Measurements from ENCODE around the gene SUCLG1.

The SUCLG1 gene

GRCh38 chr2:84386336-84387040 lies 72.6 kb downstream of the SUCLG1 start:
- no peaks in the 10 kb centered on the region for H3K36me3 ChIP-seq (ENCODE audit: control insufficient read depth, insufficient read depth, low read length)
- peaks cover 7% of the 10 kb centered on the region for H3K9me3 ChIP-seq (ENCODE audit: control insufficient read depth, low read length)
- no peak overlapping the region for H3K27ac ChIP-seq (ENCODE audit: low read depth, low read length, severe bottlenecking)
- 50 to 65% methylated on average over 5 of the region's 7 CpGs for WGBS, 2 experiments (ENCODE audit: insufficient coverage in 2 of 2)
- no peak overlapping the region for H3K4me3 ChIP-seq (ENCODE audit: extremely low read depth, insufficient read depth, low read length, poor library complexity, severe bottlenecking)
- H3K4me1 ChIP-seq (ENCODE audit: control insufficient read depth, insufficient read depth, low read length, poor library complexity, severe bottlenecking), result peaks cover 5% of the 10 kb centered on the region

- Histone ChIP-seq H3K4me1 (ENCODE audit: control insufficient read depth, insufficient read depth, low read length, poor library complexity, severe bottlenecking) (peaks cover 5% of the 10 kb centered on the region), H3K9me3 (ENCODE audit: control insufficient read depth, low read length) (peaks cover 7% of the 10 kb centered on the region), H3K4me3 (ENCODE audit: extremely low read depth, insufficient read depth, low read length, poor library complexity, severe bottlenecking) (no peak overlapping the region), H3K27ac (ENCODE audit: low read depth, low read length, severe bottlenecking) (no peak overlapping the region), H3K36me3 (ENCODE audit: control insufficient read depth, insufficient read depth, low read length) (no peaks in the 10 kb centered on the region)
- WGBS, 2 experiments (ENCODE audit: insufficient coverage in 2 of 2), result no CpG with 5 or more reads among the region's 2 CpGs
These were observed 75.8 kb downstream of the SUCLG1 start for GRCh38 chr2:84383271-84383670.

DNA sequence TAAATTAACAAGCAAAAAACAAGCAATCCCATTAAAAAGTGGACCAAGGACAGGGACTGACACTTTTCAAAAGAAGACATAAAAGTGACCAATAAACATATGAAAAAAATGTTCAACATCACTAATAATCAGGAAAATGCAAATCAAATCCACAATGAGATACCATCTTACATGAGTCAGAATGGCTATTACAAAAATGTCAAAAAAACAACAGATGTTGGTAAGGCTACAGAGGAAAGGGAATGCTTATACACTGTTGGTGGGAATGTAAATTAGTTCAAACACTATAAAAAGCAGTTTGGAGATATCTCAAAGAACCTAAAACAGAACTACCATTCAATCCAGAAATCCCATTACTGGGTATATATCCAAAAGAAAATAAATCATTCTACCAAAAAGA lies 78.2 kb downstream of the SUCLG1 start:
- no peaks in the 10 kb centered on the region for H3K4me1 ChIP-seq (ENCODE audit: control insufficient read depth, insufficient read depth, low read length, poor library complexity, severe bottlenecking)
- no peaks in the 10 kb centered on the region for H3K36me3 ChIP-seq (ENCODE audit: control insufficient read depth, insufficient read depth, low read length)
- no peak overlapping the region for H3K4me3 ChIP-seq (ENCODE audit: extremely low read depth, insufficient read depth, low read length, poor library complexity, severe bottlenecking)

DNA sequence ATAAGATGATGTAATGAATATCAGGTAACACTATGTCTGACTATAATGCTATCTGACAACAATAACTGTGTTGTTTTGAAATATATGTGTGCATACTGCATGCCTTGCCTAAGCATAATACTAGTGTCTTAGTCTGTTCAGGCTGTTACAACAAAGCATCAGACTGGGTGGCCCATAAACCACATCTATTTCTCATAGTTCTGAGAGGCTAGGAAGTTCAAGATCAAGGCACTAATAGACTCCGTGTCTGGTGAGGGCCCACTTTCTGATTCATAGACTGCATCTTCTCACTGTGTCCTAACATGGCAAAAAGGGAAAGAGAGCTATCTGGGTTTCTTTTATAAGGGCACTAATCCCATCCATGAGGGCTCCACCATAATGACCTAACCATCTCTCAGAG lies 80.1 kb downstream of the SUCLG1 start:
- H3K27ac ChIP-seq (ENCODE audit: low read depth, low read length, severe bottlenecking), result no peak overlapping the region
- no peaks in the 10 kb centered on the region for H3K4me1 ChIP-seq (ENCODE audit: control insufficient read depth, insufficient read depth, low read length, poor library complexity, severe bottlenecking)
- H3K36me3 ChIP-seq (ENCODE audit: control insufficient read depth, insufficient read depth, low read length), result no peaks in the 10 kb centered on the region
- H3K4me3 ChIP-seq (ENCODE audit: extremely low read depth, insufficient read depth, low read length, poor library complexity, severe bottlenecking), result no peak overlapping the region
- H3K9me3 ChIP-seq (ENCODE audit: control insufficient read depth, low read length), result no peaks in the 10 kb centered on the region
- 67% methylated on average over 1 of the region's 1 CpG; no CpG with 5 or more reads in 1 of the 2 experiments for WGBS, 2 experiments (ENCODE audit: insufficient coverage in 2 of 2)

More for the DNA sequence above, 78.2 kb downstream of the SUCLG1 start:
- H3K9me3 ChIP-seq (ENCODE audit: control insufficient read depth, low read length), result peaks cover 7% of the 10 kb centered on the region
- no peak overlapping the region for H3K27ac ChIP-seq (ENCODE audit: low read depth, low read length, severe bottlenecking)

- 83 to 100% methylated on average over 1 to 2 of the region's 3 CpGs for WGBS, 2 experiments (ENCODE audit: insufficient coverage in 2 of 2)
- Histone ChIP-seq H3K36me3 (ENCODE audit: control insufficient read depth, insufficient read depth, low read length) (no peaks in the 10 kb centered on the region), H3K9me3 (ENCODE audit: control insufficient read depth, low read length) (no peaks in the 10 kb centered on the region), H3K4me3 (ENCODE audit: extremely low read depth, insufficient read depth, low read length, poor library complexity, severe bottlenecking) (no peak overlapping the region), H3K27ac (ENCODE audit: low read depth, low read length, severe bottlenecking) (no peak overlapping the region), H3K4me1 (ENCODE audit: control insufficient read depth, insufficient read depth, low read length, poor library complexity, severe bottlenecking) (no peaks in the 10 kb centered on the region)
These were observed 84.1 kb downstream of the SUCLG1 start for GRCh38 chr2:84375020-84375419.

DNA sequence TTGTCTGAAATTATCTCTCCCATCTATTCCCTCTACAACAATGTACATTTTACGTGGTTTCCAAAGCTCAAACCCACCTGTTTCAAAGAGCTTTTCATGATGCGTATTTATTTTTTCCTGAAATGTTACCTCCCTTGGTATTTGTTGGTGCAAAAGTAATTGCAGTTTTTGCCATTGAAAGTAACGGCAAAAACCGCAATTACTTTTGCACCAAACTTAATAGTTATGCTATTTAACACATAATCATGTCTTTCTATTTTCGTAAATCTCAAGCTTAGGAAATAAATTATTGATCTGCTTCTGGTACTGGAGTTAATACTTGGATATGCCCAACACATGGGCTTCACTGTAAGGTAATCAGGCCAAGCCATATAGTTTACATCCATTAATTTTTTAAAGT lies 85.2 kb downstream of the SUCLG1 start:
- Histone ChIP-seq H3K9me3 (ENCODE audit: control insufficient read depth, low read length) (no peaks in the 10 kb centered on the region), H3K4me1 (ENCODE audit: control insufficient read depth, insufficient read depth, low read length, poor library complexity, severe bottlenecking) (no peaks in the 10 kb centered on the region), H3K27ac (ENCODE audit: low read depth, low read length, severe bottlenecking) (no peak overlapping the region), H3K4me3 (ENCODE audit: extremely low read depth, insufficient read depth, low read length, poor library complexity, severe bottlenecking) (no peak overlapping the region), H3K36me3 (ENCODE audit: control insufficient read depth, insufficient read depth, low read length) (no peaks in the 10 kb centered on the region)
- 100% methylated on average over 1 of the region's 5 CpGs for WGBS, 2 experiments (ENCODE audit: insufficient coverage in 2 of 2)

Measured in mesodermal cell (in vitro differentiated cells).